Measurements from ENCODE around the gene APBA2.

The APBA2 gene

GRCh38 chr15:28962851-28963710, 77.3 kb downstream of the APBA2 start:
- no peak for DNase-seq

- no peak for DNase-seq
These were observed 77.9 kb downstream of the APBA2 start for GRCh38 chr15:28963711-28964081.

GRCh38 chr15:28964098-28964497, 78.3 kb downstream of the APBA2 start:
- DNase-seq, result no peak

- no peak for DNase-seq
These were observed 81.3 kb downstream of the APBA2 start for GRCh38 chr15:28967066-28967465.

- no peak for DNase-seq
These were observed 82.2 kb downstream of the APBA2 start for GRCh38 chr15:28967990-28968389.

GRCh38 chr15:28969511-28970085, 83.8 kb downstream of the APBA2 start:
- no peak for DNase-seq

GRCh38 chr15:28974142-28974541, 88.4 kb downstream of the APBA2 start:
- no peak for DNase-seq

GRCh38 chr15:28975766-28976179, 90.0 kb downstream of the APBA2 start:
- DNase-seq, result peak; percentile 77

GRCh38 chr15:28977377-28978010, 91.7 kb downstream of the APBA2 start:
- DNase-seq, result no peak

- DNase-seq, result no peak
These were observed 92.2 kb downstream of the APBA2 start for GRCh38 chr15:28978011-28978378.

- DNase-seq, result no peak
These were observed 92.9 kb downstream of the APBA2 start for GRCh38 chr15:28978661-28979060.

GRCh38 chr15:28979208-28979841, 93.6 kb downstream of the APBA2 start:
- DNase-seq, result no peak

GRCh38 chr15:28980709-28981350, 95.1 kb downstream of the APBA2 start:
- DNase-seq, result no peak

GRCh38 chr15:28981351-28981720, 95.6 kb downstream of the APBA2 start:
- no peak for DNase-seq

- no peak for DNase-seq
These were observed 96.1 kb downstream of the APBA2 start for GRCh38 chr15:28981921-28982320.

- DNase-seq, result no peak
These were observed 97.1 kb downstream of the APBA2 start for GRCh38 chr15:28982886-28983285.

GRCh38 chr15:28983432-28984311, 97.9 kb downstream of the APBA2 start:
- no peak for DNase-seq

- DNase-seq, result peak; percentile 18
These were observed 98.9 kb downstream of the APBA2 start for GRCh38 chr15:28984421-28985315.

GRCh38 chr15:28985316-28985645, 99.5 kb downstream of the APBA2 start:
- no peak for DNase-seq

- DNase-seq, result no peak
These were observed 99.9 kb downstream of the APBA2 start for GRCh38 chr15:28985691-28986090.

GRCh38 chr15:28986108-28986507, 100.3 kb downstream of the APBA2 start:
- DNase-seq, result no peak

Measured in activated CD4-positive, alpha-beta T cell treated with anti-CD3 and anti-CD28 coated beads for 48 hours (primary cell).